HL-60 (cell line): ENCODE results near the gene TMEM123.

ENCODE experiments used
- DNase-seq, 2 experiments: peaks; one replicate each; pipeline ENCODE4 v3.0.0-alpha.2; 2010 to 2020; ENCODE audit warnings: low read depth in 1 of 2, low spot score in 1 of 2
- H3K27ac ChIP-seq: fragments of 250-450 bp; sonication (Bioruptor Pico); replicated peaks from 2 replicates; pipeline ENCODE4 v1.5.1; 2020; ENCODE audit warnings: mild to moderate bottlenecking, moderate library complexity
- H3K27me3 ChIP-seq: fragments of 250-450 bp; sonication (Bioruptor Pico); 2 replicates; pipeline ENCODE4 v1.5.1; 2021; ENCODE audit warnings: mild to moderate bottlenecking, moderate library complexity; ENCODE audit not compliant: insufficient read depth, poor library complexity, severe bottlenecking
- H3K4me3 ChIP-seq: replicated peaks from 2 replicates; pipeline ENCODE4 v1.5.1; 2011; ENCODE audit warnings: mild to moderate bottlenecking, control low read depth, low read length; ENCODE audit not compliant: insufficient read depth
- GABPA ChIP-seq: IDR thresholded peaks from 2 replicates; pipeline ENCODE4 v1.6.1; 2012; ENCODE audit warnings: low read depth
- POLR2AphosphoS5 ChIP-seq: IDR thresholded peaks from 2 replicates; pipeline ENCODE4 v1.6.1; 2012; ENCODE audit warnings: low read depth
- SPI1 ChIP-seq: IDR thresholded peaks from 2 replicates; pipeline ENCODE4 v1.6.1; 2012; ENCODE audit warnings: low read depth, mild to moderate bottlenecking, borderline replicate concordance
- TF ChIP-seq, protein P1 (sequence below): IDR thresholded peaks from 2 replicates; pipeline ENCODE4 v1.6.1; 2012; ENCODE audit warnings: low read depth; ENCODE audit not compliant: insufficient replicate concordance
- TF ChIP-seq, protein P2 (sequence below): IDR thresholded peaks from one replicate; pipeline ENCODE4 v1.5.1; 2011; ENCODE audit warnings: low read length, control low read depth, inconsistent platforms; ENCODE audit not compliant: insufficient read depth

The TMEM123 gene

DNA sequence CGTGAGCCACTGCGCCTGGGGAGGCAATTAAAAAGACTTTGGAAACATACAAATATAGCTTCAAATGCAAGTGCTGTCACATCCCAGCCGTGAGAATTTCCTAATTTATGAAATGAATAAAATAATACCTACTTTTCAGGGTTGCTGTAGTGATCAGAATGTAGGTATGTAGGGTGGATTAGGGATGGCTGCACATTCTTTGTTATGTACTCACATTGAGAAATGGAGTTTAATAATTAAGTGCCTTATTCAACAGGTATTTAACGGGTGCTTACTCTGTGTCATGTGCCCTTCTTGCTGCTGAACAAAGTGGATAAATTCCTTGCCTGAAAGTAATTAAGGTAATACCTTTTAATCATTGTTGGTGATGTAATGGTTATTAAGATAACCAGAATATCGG, 41.0 kb upstream of the TMEM123 start:
- TF ChIP-seq SPI1 (no peak), POLR2AphosphoS5 (no peak), GABPA (no peak)
- TF ChIP-seq, protein P1, sequence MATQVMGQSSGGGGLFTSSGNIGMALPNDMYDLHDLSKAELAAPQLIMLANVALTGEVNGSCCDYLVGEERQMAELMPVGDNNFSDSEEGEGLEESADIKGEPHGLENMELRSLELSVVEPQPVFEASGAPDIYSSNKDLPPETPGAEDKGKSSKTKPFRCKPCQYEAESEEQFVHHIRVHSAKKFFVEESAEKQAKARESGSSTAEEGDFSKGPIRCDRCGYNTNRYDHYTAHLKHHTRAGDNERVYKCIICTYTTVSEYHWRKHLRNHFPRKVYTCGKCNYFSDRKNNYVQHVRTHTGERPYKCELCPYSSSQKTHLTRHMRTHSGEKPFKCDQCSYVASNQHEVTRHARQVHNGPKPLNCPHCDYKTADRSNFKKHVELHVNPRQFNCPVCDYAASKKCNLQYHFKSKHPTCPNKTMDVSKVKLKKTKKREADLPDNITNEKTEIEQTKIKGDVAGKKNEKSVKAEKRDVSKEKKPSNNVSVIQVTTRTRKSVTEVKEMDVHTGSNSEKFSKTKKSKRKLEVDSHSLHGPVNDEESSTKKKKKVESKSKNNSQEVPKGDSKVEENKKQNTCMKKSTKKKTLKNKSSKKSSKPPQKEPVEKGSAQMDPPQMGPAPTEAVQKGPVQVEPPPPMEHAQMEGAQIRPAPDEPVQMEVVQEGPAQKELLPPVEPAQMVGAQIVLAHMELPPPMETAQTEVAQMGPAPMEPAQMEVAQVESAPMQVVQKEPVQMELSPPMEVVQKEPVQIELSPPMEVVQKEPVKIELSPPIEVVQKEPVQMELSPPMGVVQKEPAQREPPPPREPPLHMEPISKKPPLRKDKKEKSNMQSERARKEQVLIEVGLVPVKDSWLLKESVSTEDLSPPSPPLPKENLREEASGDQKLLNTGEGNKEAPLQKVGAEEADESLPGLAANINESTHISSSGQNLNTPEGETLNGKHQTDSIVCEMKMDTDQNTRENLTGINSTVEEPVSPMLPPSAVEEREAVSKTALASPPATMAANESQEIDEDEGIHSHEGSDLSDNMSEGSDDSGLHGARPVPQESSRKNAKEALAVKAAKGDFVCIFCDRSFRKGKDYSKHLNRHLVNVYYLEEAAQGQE, result no peak
- TF ChIP-seq, protein P2, sequence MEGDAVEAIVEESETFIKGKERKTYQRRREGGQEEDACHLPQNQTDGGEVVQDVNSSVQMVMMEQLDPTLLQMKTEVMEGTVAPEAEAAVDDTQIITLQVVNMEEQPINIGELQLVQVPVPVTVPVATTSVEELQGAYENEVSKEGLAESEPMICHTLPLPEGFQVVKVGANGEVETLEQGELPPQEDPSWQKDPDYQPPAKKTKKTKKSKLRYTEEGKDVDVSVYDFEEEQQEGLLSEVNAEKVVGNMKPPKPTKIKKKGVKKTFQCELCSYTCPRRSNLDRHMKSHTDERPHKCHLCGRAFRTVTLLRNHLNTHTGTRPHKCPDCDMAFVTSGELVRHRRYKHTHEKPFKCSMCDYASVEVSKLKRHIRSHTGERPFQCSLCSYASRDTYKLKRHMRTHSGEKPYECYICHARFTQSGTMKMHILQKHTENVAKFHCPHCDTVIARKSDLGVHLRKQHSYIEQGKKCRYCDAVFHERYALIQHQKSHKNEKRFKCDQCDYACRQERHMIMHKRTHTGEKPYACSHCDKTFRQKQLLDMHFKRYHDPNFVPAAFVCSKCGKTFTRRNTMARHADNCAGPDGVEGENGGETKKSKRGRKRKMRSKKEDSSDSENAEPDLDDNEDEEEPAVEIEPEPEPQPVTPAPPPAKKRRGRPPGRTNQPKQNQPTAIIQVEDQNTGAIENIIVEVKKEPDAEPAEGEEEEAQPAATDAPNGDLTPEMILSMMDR, result no peak
- Histone ChIP-seq H3K27ac (no peak overlapping the region), H3K27me3 (no peaks in the 10 kb centered on the region), H3K4me3 (no peak overlapping the region)
- no peak for DNase-seq

DNA sequence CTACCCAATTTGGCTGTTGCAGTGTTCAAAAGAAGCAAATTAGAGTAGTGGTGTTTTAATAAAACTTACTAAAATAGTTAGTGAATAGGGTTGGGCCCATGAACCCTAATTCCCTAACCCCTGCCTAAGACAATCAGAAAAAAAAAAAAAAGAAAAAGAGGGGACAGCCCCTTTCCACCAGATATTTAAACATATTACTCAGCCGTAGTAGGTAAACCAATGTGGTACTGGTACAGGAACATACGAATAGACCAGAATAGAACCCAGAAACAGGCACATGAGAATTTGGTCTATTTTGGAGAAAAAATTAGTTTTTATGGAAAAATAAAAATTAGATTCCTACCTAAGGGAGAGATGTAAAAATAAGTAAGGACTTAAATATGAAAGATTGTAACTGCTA, 39.4 kb upstream of the TMEM123 start:
- DNase-seq, result no peak
- H3K27me3 ChIP-seq, result no peaks in the 10 kb centered on the region
- H3K4me3 ChIP-seq, result no peak overlapping the region
- H3K27ac ChIP-seq, result no peak overlapping the region
- TF ChIP-seq, protein P1, result no peak
- no peak for TF ChIP-seq POLR2AphosphoS5
- no peak for TF ChIP-seq SPI1
- TF ChIP-seq, protein P2, result no peak

GRCh38 chr11:102489186-102490145, 36.9 kb upstream of the TMEM123 start:
- Histone ChIP-seq H3K27ac (no peak overlapping the region), H3K4me3 (no peak overlapping the region), H3K27me3 (no peaks in the 10 kb centered on the region)
- DNase-seq, result no peak
- no peak for TF ChIP-seq SPI1
- TF ChIP-seq, protein P1, result no peak
- TF ChIP-seq POLR2AphosphoS5, result no peak
- TF ChIP-seq, protein P2, result no peak
- no peak for TF ChIP-seq GABPA
